ENCODE results near the gene TSSK2.

The TSSK2 gene

GRCh38 chr22:19125474-19126308, 5.4 kb upstream of the TSSK2 start:
- FAIRE-seq: no peak

GRCh38 chr22:19126309-19127273, 4.5 kb upstream of the TSSK2 start:
- no peak for FAIRE-seq

- no peak for FAIRE-seq
Measured at GRCh38 chr22:19127329-19128008, 3.6 kb upstream of the TSSK2 start.

- FAIRE-seq: no peak
Measured at GRCh38 chr22:19128009-19128401, 3.1 kb upstream of the TSSK2 start.

- FAIRE-seq: no peak
Measured at GRCh38 chr22:19128946-19129727, 2.0 kb upstream of the TSSK2 start.

- no peak for FAIRE-seq
Measured at GRCh38 chr22:19129871-19130270, 1.2 kb upstream of the TSSK2 start.

- FAIRE-seq: no peak
Measured at GRCh38 chr22:19131685-19132015, 542 bp downstream of the TSSK2 start.

GRCh38 chr22:19132153-19132552, 1.0 kb downstream of the TSSK2 start:
- FAIRE-seq: no peak

- FAIRE-seq: no peak
Measured at GRCh38 chr22:19132693-19133400, 1.7 kb downstream of the TSSK2 start.

- no peak for FAIRE-seq
Measured at GRCh38 chr22:19133561-19133960, 2.5 kb downstream of the TSSK2 start.

GRCh38 chr22:19134176-19134831, 3.2 kb downstream of the TSSK2 start:
- FAIRE-seq: no peak

GRCh38 chr22:19134874-19135273, 3.8 kb downstream of the TSSK2 start:
- FAIRE-seq: no peak

- no peak for FAIRE-seq
Measured at GRCh38 chr22:19136915-19137314, 5.8 kb downstream of the TSSK2 start.

GRCh38 chr22:19137384-19138216, 6.5 kb downstream of the TSSK2 start:
- no peak for FAIRE-seq

- FAIRE-seq: no peak
Measured at GRCh38 chr22:19138217-19139000, 7.3 kb downstream of the TSSK2 start.

- no peak for FAIRE-seq
Measured at GRCh38 chr22:19139001-19139356, 7.9 kb downstream of the TSSK2 start.

GRCh38 chr22:19139974-19140373, 8.9 kb downstream of the TSSK2 start:
- no peak for FAIRE-seq

GRCh38 chr22:19142394-19142793, 11.3 kb downstream of the TSSK2 start:
- FAIRE-seq: no peak

GRCh38 chr22:19143212-19143611, 12.1 kb downstream of the TSSK2 start:
- FAIRE-seq: no peak

GRCh38 chr22:19143967-19144400, 12.9 kb downstream of the TSSK2 start:
- no peak for FAIRE-seq
